WTC11 (cell line): ENCODE data around the gene IFITM2. TPM values are rescaled to one million over a fixed set of nuclear protein-coding genes. Genes with fewer than 3 reads are reported as not detected.

Experiments
- ATAC-seq: fragments of 200-7000 bp; cut with Tn5 transposase; 2 replicates; pipeline ENCODE4 v1.10.0; 2021; ENCODE audit warnings: mild to moderate bottlenecking, moderate library complexity
- CTCF ChIA-PET: fragments of 300-600 bp; sonication (Branson Sonifier 250); formaldehyde crosslinking; loops from one replicate; lab custom pipeline; 2021; ENCODE audit warnings: antibody characterized with exemption; lab: Charles Lee
- POLR2A ChIA-PET: fragments of 350-600 bp; sonication (Branson Sonifier 250); formaldehyde crosslinking; loops from one replicate; lab custom pipeline; 2021; ENCODE audit warnings: antibody characterized with exemption; lab: Charles Lee
- DNase-seq: peaks from one replicate; pipeline ENCODE4 v3.0.0; 2021; ENCODE audit warnings: low spot score
- H3K27ac Mint-ChIP-seq: 2 replicates; pipeline ENCODE4 v1.8.0; 2021; ENCODE audit warnings: mixed read lengths
- H3K27me3 Mint-ChIP-seq: 2 replicates; pipeline ENCODE4 v1.8.0; 2021; ENCODE audit warnings: low read depth, mild to moderate bottlenecking, moderate library complexity, mixed read lengths
- H3K36me3 Mint-ChIP-seq: 2 replicates; pipeline ENCODE4 v1.8.0; 2021; ENCODE audit warnings: mixed read lengths
- H3K4me1 Mint-ChIP-seq: 2 replicates; pipeline ENCODE4 v1.8.0; 2022; ENCODE audit warnings: mixed read lengths
- H3K4me3 Mint-ChIP-seq: 2 replicates; pipeline ENCODE4 v1.8.0; 2021; ENCODE audit warnings: mild to moderate bottlenecking, moderate library complexity, mixed read lengths
- H3K9me3 Mint-ChIP-seq: 2 replicates; pipeline ENCODE4 v1.8.0; 2021; ENCODE audit warnings: mixed read lengths
- CBFB ChIP-seq: sonication (generic); formaldehyde crosslinking; IDR thresholded peaks from 2 replicates; pipeline ENCODE4 v1.8.1; 2022; ENCODE audit warnings: mild to moderate bottlenecking, low read depth, missing genetic modification reagents
- EMX1 ChIP-seq: fragments of 250-450 bp; sonication (Bioruptor Pico); IDR thresholded peaks from 2 replicates; pipeline ENCODE4 v1.8.0; 2021; ENCODE audit warnings: mild to moderate bottlenecking
- GABPB1 ChIP-seq: sonication (generic); formaldehyde crosslinking; IDR thresholded peaks from 2 replicates; pipeline ENCODE4 v1.8.1; 2023; ENCODE audit warnings: mild to moderate bottlenecking, missing genetic modification reagents
- HMGA2 ChIP-seq: fragments of 250-450 bp; sonication (Bioruptor Pico); IDR thresholded peaks from 2 replicates; pipeline ENCODE4 v1.4.0; 2021; ENCODE audit warnings: mild to moderate bottlenecking, moderate library complexity
- MXD4 ChIP-seq: fragments of 250-450 bp; sonication (Bioruptor Pico); IDR thresholded peaks from 2 replicates; pipeline ENCODE4 v1.8.0; 2021; ENCODE audit warnings: mild to moderate bottlenecking, moderate library complexity, borderline replicate concordance
- NR1H2 ChIP-seq: sonication (generic); formaldehyde crosslinking; IDR thresholded peaks from 2 replicates; pipeline ENCODE4 v1.9.0; 2021; ENCODE audit warnings: mild to moderate bottlenecking, moderate library complexity, missing genetic modification reagents
- PRRX2 ChIP-seq: fragments of 250-450 bp; sonication (Bioruptor Pico); IDR thresholded peaks from 2 replicates; pipeline ENCODE4 v1.8.0; 2021; ENCODE audit warnings: mild to moderate bottlenecking
- SMAD4 ChIP-seq: sonication (generic); formaldehyde crosslinking; IDR thresholded peaks from 2 replicates; pipeline ENCODE4 v1.8.0; 2022; ENCODE audit warnings: mild to moderate bottlenecking, missing genetic modification reagents
- TCF7 ChIP-seq: sonication (generic); formaldehyde crosslinking; IDR thresholded peaks from 2 replicates; pipeline ENCODE4 v1.8.0; 2022; ENCODE audit warnings: mild to moderate bottlenecking, low read depth, missing genetic modification reagents, moderate library complexity
- ZNF263 ChIP-seq: sonication (generic); formaldehyde crosslinking; IDR thresholded peaks from 2 replicates; pipeline ENCODE4 v1.8.1; 2022; ENCODE audit warnings: low read depth, mild to moderate bottlenecking, moderate library complexity, missing genetic modification reagents
- ZNF416 ChIP-seq: fragments of 250-450 bp; sonication (Bioruptor Pico); IDR thresholded peaks from 2 replicates; pipeline ENCODE4 v1.9.0; 2021; ENCODE audit warnings: mild to moderate bottlenecking, inconsistent platforms
- total RNA-seq: library from RNA; stranded (reverse); gene quantifications from 3 replicates; pipeline ENCODE4 v1.2.3, GENCODE V29; 2021
- TF ChIP-seq, protein P1 (sequence below): fragments of 250-450 bp; sonication (Bioruptor Pico); IDR thresholded peaks from 2 replicates; pipeline ENCODE4 v1.9.0; 2021; ENCODE audit warnings: mild to moderate bottlenecking
- TF ChIP-seq, protein P2 (sequence below): sonication (generic); formaldehyde crosslinking; IDR thresholded peaks from 2 replicates; pipeline ENCODE4 v1.8.1; 2023; ENCODE audit warnings: mild to moderate bottlenecking, missing genetic modification reagents, borderline replicate concordance
- TF ChIP-seq, protein P3 (sequence below): sonication (generic); formaldehyde crosslinking; IDR thresholded peaks from 2 replicates; pipeline ENCODE4 v1.8.1; 2022; ENCODE audit warnings: mild to moderate bottlenecking, moderate library complexity, missing genetic modification reagents
- TF ChIP-seq, protein P4 (sequence below): sonication (generic); formaldehyde crosslinking; IDR thresholded peaks from 2 replicates; pipeline ENCODE4 v1.8.1; 2023; ENCODE audit warnings: mild to moderate bottlenecking, moderate library complexity, missing genetic modification reagents
- TF ChIP-seq, protein P5 (sequence below): fragments of 250-450 bp; sonication (Bioruptor Pico); IDR thresholded peaks from 2 replicates; pipeline ENCODE4 v2.1.2; 2022; ENCODE audit warnings: mild to moderate bottlenecking, moderate library complexity
- TF ChIP-seq, protein P6 (sequence below): sonication (generic); formaldehyde crosslinking; IDR thresholded peaks from 2 replicates; pipeline ENCODE4 v1.8.0; 2022; ENCODE audit warnings: mild to moderate bottlenecking, missing genetic modification reagents

Gene IFITM2
- total RNA-seq, 1 experiment from 2014 or later: 436 TPM

DNA sequence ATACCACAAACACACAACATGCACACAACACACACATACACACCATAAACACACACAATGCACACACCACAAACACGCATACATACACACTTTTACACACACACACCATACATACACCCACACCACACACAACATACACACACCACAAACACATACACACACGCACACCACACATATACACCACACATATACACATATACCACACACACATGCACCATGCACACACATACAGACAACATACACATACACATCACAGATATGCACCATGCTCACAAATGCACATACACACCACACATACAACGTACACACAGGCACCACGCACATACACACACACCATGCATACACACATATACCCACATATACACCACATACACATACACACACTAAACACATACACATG lies 50.0 kb downstream of the IFITM2 start (continued):
- TF ChIP-seq, protein P1, sequence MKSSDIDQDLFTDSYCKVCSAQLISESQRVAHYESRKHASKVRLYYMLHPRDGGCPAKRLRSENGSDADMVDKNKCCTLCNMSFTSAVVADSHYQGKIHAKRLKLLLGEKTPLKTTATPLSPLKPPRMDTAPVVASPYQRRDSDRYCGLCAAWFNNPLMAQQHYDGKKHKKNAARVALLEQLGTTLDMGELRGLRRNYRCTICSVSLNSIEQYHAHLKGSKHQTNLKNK (CRISPR knock-in tag): no peak
- TF ChIP-seq PRRX2 (CRISPR knock-in tag): no peak
- no peak for TF ChIP-seq NR1H2
- TF ChIP-seq, protein P2, sequence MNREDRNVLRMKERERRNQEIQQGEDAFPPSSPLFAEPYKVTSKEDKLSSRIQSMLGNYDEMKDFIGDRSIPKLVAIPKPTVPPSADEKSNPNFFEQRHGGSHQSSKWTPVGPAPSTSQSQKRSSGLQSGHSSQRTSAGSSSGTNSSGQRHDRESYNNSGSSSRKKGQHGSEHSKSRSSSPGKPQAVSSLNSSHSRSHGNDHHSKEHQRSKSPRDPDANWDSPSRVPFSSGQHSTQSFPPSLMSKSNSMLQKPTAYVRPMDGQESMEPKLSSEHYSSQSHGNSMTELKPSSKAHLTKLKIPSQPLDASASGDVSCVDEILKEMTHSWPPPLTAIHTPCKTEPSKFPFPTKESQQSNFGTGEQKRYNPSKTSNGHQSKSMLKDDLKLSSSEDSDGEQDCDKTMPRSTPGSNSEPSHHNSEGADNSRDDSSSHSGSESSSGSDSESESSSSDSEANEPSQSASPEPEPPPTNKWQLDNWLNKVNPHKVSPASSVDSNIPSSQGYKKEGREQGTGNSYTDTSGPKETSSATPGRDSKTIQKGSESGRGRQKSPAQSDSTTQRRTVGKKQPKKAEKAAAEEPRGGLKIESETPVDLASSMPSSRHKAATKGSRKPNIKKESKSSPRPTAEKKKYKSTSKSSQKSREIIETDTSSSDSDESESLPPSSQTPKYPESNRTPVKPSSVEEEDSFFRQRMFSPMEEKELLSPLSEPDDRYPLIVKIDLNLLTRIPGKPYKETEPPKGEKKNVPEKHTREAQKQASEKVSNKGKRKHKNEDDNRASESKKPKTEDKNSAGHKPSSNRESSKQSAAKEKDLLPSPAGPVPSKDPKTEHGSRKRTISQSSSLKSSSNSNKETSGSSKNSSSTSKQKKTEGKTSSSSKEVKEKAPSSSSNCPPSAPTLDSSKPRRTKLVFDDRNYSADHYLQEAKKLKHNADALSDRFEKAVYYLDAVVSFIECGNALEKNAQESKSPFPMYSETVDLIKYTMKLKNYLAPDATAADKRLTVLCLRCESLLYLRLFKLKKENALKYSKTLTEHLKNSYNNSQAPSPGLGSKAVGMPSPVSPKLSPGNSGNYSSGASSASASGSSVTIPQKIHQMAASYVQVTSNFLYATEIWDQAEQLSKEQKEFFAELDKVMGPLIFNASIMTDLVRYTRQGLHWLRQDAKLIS: no peak
- TF ChIP-seq, protein P3, sequence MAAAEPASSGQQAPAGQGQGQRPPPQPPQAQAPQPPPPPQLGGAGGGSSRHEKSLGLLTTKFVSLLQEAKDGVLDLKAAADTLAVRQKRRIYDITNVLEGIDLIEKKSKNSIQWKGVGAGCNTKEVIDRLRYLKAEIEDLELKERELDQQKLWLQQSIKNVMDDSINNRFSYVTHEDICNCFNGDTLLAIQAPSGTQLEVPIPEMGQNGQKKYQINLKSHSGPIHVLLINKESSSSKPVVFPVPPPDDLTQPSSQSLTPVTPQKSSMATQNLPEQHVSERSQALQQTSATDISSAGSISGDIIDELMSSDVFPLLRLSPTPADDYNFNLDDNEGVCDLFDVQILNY (CRISPR knock-in tag): no peak

DNA sequence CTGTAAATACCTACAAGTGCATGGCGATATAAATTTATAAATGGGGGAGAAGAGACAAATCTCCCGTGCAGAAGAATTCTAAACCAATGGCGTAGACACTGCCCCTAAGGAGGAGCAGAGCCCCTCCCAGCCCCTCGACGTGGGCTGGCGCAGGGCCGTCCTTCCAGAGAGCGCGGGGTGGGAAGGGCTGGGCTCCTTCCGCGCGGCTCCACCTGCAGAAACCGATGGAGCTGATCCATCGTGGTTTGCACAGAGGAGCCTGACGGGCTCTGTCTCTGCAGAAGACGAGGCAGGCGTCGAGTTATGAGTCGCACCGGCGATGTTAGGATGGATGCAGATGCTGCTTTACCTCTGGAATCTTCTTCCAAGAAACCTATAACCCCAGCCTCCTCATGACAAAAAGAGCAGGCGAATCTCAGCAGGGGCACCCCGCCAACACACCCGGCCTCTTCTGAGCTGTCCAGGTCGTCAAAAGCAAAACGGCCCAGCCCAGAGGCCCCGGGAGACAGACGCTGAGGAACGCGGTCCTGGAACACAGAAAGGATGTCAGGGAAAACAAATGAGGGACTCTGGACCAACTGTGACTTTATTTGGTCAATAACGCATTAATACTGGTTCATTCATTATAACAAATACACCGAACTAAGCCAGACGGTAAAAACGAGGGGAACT lies 50.6 kb downstream of the IFITM2 start:
- POLR2A ChIA-PET: no interaction called here
- CTCF ChIA-PET: interaction anchor here (0.6 to 1.8 kb wide), 3 partner anchors 53 to 107 kb away, joined by 3 to 11 read pairs (median 3); partner anchors contain the start of gene SIGIRR

More for the DNA sequence above, 50.6 kb downstream of the IFITM2 start:
- TF ChIP-seq ZNF416 (CRISPR knock-in tag) (no peak), ZNF263 (CRISPR knock-in tag) (no peak), GABPB1 (no peak), CBFB (CRISPR knock-in tag) (no peak), SMAD4 (CRISPR knock-in tag) (no peak), MXD4 (no peak), HMGA2 (CRISPR knock-in tag) (no peak), EMX1 (CRISPR knock-in tag) (no peak), TCF7 (no peak)
- TF ChIP-seq, protein P4, sequence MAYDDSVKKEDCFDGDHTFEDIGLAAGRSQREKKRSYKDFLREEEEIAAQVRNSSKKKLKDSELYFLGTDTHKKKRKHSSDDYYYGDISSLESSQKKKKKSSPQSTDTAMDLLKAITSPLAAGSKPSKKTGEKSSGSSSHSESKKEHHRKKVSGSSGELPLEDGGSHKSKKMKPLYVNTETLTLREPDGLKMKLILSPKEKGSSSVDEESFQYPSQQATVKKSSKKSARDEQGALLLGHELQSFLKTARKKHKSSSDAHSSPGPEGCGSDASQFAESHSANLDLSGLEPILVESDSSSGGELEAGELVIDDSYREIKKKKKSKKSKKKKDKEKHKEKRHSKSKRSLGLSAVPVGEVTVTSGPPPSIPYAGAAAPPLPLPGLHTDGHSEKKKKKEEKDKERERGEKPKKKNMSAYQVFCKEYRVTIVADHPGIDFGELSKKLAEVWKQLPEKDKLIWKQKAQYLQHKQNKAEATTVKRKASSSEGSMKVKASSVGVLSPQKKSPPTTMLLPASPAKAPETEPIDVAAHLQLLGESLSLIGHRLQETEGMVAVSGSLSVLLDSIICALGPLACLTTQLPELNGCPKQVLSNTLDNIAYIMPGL (CRISPR knock-in tag): no peak
- TF ChIP-seq, protein P5, sequence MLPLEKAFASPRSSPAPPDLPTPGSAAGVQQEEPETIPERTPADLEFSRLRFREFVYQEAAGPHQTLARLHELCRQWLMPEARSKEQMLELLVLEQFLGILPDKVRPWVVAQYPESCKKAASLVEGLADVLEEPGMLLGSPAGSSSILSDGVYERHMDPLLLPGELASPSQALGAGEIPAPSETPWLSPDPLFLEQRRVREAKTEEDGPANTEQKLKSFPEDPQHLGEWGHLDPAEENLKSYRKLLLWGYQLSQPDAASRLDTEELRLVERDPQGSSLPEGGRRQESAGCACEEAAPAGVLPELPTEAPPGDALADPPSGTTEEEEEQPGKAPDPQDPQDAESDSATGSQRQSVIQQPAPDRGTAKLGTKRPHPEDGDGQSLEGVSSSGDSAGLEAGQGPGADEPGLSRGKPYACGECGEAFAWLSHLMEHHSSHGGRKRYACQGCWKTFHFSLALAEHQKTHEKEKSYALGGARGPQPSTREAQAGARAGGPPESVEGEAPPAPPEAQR (CRISPR knock-in tag): no peak
- TF ChIP-seq, protein P6, sequence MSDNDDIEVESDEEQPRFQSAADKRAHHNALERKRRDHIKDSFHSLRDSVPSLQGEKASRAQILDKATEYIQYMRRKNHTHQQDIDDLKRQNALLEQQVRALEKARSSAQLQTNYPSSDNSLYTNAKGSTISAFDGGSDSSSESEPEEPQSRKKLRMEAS (CRISPR knock-in tag): no peak
- Mint-ChIP-seq H3K36me3 (peaks cover 13% of the 10 kb centered on the region), H3K4me1 (peaks cover 16% of the 10 kb centered on the region), H3K4me3 (no peak overlapping the region), H3K27ac (no peak overlapping the region), H3K9me3 (peaks cover 27% of the 10 kb centered on the region), H3K27me3 (peaks cover 16% of the 10 kb centered on the region)
- DNase-seq: no peak
- ATAC-seq: no peak

Other genes starting within 250 kb of the IFITM2 start
- not detected in 3 replicates for gene SCGB1C1, start 114.7 kb upstream of the IFITM2 start, total RNA-seq
- 45.1 to 51.4 TPM (median 47.0 TPM) in 3 replicates for gene BET1L, start 100.4 kb upstream of the IFITM2 start, total RNA-seq
- 67.8 to 69.5 TPM (median 68.3 TPM) in 3 replicates for gene RIC8A, start 100.1 kb upstream of the IFITM2 start, total RNA-seq
- 19.2 to 21.0 TPM (median 20.5 TPM) in 3 replicates for gene SIRT3, start 71.5 kb upstream of the IFITM2 start, total RNA-seq
- gene PSMD13, start 70.8 kb upstream of the IFITM2 start, total RNA-seq: 144 to 148 TPM (median 147 TPM) in 3 replicates
- 0.09 to 0.14 TPM in 2 of 3 replicates, not detected in the other for gene NLRP6, start 29.4 kb upstream of the IFITM2 start, total RNA-seq
- 74.9 to 111 TPM (median 106 TPM) in 3 replicates for gene PGGHG, start 18.7 kb upstream of the IFITM2 start, total RNA-seq
- gene IFITM5, start 8.3 kb upstream of the IFITM2 start, total RNA-seq: not detected in 3 replicates
- 544 to 679 TPM (median 640 TPM) in 3 replicates for gene IFITM1, start 6.2 kb downstream of the IFITM2 start, total RNA-seq
- 381 to 503 TPM (median 481 TPM) in 3 replicates for gene IFITM3, start 13.0 kb downstream of the IFITM2 start, total RNA-seq
- gene B4GALNT4, start 61.7 kb downstream of the IFITM2 start, total RNA-seq: 88.0 to 113 TPM (median 97.8 TPM) in 3 replicates
- gene PKP3, start 86.4 kb downstream of the IFITM2 start, total RNA-seq: 17.3 to 23.4 TPM (median 21.4 TPM) in 3 replicates
- gene SIGIRR, start 107.2 kb downstream of the IFITM2 start, total RNA-seq: 85.2 to 98.9 TPM (median 91.8 TPM) in 3 replicates
- 13.2 to 17.6 TPM (median 16.6 TPM) in 3 replicates for gene ANO9, start 134.2 kb downstream of the IFITM2 start, total RNA-seq
- gene PTDSS2, start 142.5 kb downstream of the IFITM2 start, total RNA-seq: 49.5 to 56.8 TPM (median 55.2 TPM) in 3 replicates
- gene RNH1, start 199.4 kb downstream of the IFITM2 start, total RNA-seq: 59.0 to 67.5 TPM (median 60.4 TPM) in 3 replicates
- gene HRAS, start 227.8 kb downstream of the IFITM2 start, total RNA-seq: 42.9 to 62.4 TPM (median 48.3 TPM) in 3 replicates
- gene LRRC56, start 229.7 kb downstream of the IFITM2 start, total RNA-seq: 2.3 to 3.4 TPM (median 2.5 TPM) in 3 replicates